ENCODE results near the gene B4GALT6. TPM values are rescaled to one million over a fixed set of nuclear protein-coding genes. Genes with fewer than 3 reads are reported as not detected.

Gene B4GALT6
- total RNA-seq, 2 donors from 2014 or later = 3.4 to 5.6 TPM

DNA sequence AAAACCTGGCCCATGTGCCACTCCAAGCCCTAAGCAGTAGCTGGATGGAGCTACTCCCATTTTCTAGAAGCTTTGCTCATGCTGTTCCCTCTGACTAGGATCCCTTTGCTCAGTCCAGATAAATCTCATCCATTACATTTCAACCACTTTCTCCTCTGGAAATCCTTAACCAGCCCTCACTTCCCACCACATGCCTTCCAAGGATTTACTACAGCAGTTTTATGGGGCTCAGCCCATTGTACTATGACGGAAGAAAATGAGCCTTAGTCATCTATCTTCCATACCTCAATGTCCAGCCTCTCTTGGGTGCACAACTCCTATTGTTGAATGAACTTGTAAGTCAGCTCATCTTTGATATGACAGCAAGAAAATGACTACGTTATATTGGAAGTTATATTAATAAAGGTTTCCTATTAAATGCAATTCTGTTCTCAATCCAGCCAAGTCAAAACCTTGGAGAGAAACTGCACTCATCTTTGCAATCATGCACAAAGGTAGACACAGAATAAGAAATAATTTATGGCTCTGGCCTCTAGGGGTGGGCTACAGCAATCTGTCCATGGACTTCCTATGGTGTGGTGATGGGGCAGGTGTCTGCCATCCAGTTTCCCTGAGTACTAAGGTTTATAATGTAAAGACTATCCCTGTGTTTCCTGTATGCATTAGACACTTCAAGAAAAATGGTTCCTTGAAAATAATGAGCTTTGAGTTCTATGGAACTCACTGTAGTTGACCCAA is 3.4 kb downstream of the B4GALT6 start:
- no peaks in the 10 kb centered on the region for H3K27me3 ChIP-seq
- TF ChIP-seq, protein P1, sequence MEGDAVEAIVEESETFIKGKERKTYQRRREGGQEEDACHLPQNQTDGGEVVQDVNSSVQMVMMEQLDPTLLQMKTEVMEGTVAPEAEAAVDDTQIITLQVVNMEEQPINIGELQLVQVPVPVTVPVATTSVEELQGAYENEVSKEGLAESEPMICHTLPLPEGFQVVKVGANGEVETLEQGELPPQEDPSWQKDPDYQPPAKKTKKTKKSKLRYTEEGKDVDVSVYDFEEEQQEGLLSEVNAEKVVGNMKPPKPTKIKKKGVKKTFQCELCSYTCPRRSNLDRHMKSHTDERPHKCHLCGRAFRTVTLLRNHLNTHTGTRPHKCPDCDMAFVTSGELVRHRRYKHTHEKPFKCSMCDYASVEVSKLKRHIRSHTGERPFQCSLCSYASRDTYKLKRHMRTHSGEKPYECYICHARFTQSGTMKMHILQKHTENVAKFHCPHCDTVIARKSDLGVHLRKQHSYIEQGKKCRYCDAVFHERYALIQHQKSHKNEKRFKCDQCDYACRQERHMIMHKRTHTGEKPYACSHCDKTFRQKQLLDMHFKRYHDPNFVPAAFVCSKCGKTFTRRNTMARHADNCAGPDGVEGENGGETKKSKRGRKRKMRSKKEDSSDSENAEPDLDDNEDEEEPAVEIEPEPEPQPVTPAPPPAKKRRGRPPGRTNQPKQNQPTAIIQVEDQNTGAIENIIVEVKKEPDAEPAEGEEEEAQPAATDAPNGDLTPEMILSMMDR (IDR thresholded peaks at IDR 0.05) = peak in 1 of 2 donors; percentile 37
- H3K9me3 ChIP-seq = no peaks in the 10 kb centered on the region
- no peak overlapping the region for H3K27ac ChIP-seq
- no peak for DNase-seq (ENCODE audit: low spot score)
- no peaks in the 10 kb centered on the region for H3K36me3 ChIP-seq
- H3K4me3 ChIP-seq = no peak overlapping the region
- peaks cover 0 to 30% of the 10 kb centered on the region in 2 donors for H3K4me1 ChIP-seq

DNA sequence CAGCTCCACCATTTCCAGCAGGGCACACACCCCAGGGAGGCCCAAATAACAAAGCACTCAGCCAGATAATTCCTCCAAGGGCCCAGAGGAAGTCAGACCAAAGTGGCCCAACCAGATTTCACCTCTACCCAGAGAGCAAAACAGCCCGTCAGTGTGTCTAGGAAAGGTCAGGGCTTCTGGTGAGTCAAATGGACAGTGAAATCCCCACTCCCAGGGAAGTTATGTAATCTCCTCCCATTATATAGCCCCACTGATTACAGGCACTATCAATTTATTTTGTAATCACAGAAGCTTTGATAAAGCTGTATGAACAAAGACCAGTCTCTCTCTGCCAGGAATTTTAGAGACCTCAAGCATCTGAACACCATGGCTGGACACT is 4.0 kb downstream of the B4GALT6 start:
- TF ChIP-seq, protein P1 (IDR thresholded peaks at IDR 0.05) = no peak
- DNase-seq (ENCODE audit: low spot score) = no peak
- no peaks in the 10 kb centered on the region for H3K36me3 ChIP-seq
- H3K4me3 ChIP-seq = no peak overlapping the region
- peaks cover 0 to 30% of the 10 kb centered on the region in 2 donors for H3K4me1 ChIP-seq
- no peak overlapping the region for H3K27ac ChIP-seq
- no peaks in the 10 kb centered on the region for H3K27me3 ChIP-seq
- no peaks in the 10 kb centered on the region for H3K9me3 ChIP-seq

DNA sequence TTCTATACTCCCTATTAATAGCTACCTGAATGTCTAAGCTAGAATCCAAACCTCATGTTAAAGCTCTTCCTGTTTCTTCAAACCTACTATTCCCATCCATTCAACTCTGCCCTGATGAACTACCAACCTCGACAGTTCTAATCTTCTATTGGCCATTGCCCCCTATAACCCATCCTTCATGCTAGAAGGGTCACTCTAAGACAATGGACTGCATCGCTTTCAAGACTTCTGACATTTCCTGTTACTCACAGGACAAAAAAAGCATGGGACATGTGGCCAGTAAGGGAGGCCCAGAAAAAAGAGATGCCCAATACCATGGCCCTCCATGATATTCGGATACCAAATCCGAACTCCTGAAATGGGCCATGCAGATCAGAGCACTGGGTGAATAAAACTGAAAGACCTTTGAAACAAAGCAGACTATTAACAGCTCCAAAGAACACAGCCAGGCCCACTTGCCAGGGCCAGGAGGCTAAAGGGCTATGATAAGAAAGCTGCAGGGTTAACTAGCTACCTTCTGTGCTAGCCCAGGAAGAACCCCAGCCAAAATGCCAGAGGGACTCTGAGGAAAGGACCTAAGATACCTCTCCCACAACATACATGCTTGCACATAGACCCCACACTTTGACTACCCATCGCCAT is 4.5 kb downstream of the B4GALT6 start:
- TF ChIP-seq, protein P1 (IDR thresholded peaks at IDR 0.05) = no peak
- no peaks in the 10 kb centered on the region for H3K36me3 ChIP-seq
- H3K9me3 ChIP-seq = no peaks in the 10 kb centered on the region
- H3K4me1 ChIP-seq = peaks cover 0 to 30% of the 10 kb centered on the region in 2 donors
- no peak overlapping the region for H3K4me3 ChIP-seq
- no peaks in the 10 kb centered on the region for H3K27me3 ChIP-seq
- H3K27ac ChIP-seq = no peak overlapping the region
- DNase-seq (ENCODE audit: low spot score) = no peak

DNA sequence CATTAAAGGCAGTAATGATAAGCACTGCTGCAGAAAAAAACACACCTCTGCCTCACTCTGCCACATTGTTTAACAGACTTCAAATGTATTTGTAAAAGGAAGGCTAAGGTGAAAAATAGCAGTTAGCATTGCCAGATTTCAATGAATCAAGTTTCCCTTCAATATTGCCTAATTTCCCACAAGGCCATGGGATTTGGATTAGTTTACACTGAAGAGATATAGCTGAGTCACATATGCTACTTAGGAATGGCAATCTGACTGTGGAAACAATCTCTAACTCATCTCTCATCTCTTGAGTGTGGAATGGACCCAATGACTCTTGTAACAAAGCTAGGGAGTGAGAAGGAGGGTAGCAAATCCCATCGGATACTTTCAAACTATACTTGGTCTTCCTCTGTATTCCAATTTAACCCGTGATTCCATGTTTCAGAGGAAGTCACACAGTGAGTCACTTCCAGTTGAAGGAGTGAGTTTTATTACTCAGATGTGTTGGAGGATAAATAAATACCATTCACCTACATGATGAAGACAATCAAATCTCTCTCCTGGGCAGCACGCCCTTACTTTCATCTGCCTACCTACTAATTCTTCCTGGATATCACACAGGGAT is 5.1 kb downstream of the B4GALT6 start:
- peak overlapping the region in 1 of 2 donors; percentile 15 for H3K27ac ChIP-seq
- H3K27me3 ChIP-seq = no peaks in the 10 kb centered on the region
- peaks cover 0 to 30% of the 10 kb centered on the region in 2 donors for H3K4me1 ChIP-seq
- H3K36me3 ChIP-seq = no peaks in the 10 kb centered on the region
- H3K9me3 ChIP-seq = no peaks in the 10 kb centered on the region
- H3K4me3 ChIP-seq = no peak overlapping the region
- TF ChIP-seq, protein P1 (IDR thresholded peaks at IDR 0.05) = no peak
- no peak for DNase-seq (ENCODE audit: low spot score)

DNA sequence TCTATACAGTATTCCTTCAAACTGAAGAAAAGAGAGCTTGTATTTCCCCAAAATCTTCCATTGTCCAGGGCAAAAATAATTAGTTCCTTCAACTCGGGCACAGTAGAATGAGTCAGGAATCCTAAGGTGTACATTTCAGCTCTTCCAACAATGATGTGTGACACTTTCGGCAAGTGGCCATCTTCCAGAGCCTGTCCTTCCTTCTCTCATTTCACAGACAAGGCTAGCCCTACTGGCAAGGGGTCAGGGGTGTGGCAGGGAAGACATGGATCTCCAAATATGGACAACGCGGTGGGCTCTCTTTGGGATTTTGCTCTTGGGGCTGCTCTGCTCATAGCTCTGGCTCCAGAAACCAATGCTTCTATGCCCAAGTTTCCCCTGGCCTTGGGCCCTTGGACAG is 6.0 kb downstream of the B4GALT6 start:
- Histone ChIP-seq H3K9me3 (no peaks in the 10 kb centered on the region), H3K27me3 (no peaks in the 10 kb centered on the region), H3K27ac (no peak overlapping the region), H3K4me3 (no peak overlapping the region), H3K4me1 (peaks cover 0 to 24% of the 10 kb centered on the region in 2 donors), H3K36me3 (no peaks in the 10 kb centered on the region)
- DNase-seq (ENCODE audit: low spot score) = no peak
- TF ChIP-seq, protein P1 (IDR thresholded peaks at IDR 0.05) = no peak

All from right atrium auricular region (tissue), 2 donors.